Uterus (tissue), 2 donors: Measurements from ENCODE around the gene RRP1B.

Experiments used
- POLR2A ChIP-seq, 2 donors: fragments of 450-650 bp; IDR thresholded peaks; one replicate each; pipeline ENCODE4 v1.6.1; 2016; ENCODE audit warnings: antibody characterized with exemption in 2 of 2, mild to moderate bottlenecking in 1 of 2, moderate library complexity in 1 of 2
- TF ChIP-seq, protein P1 (sequence below), 4 experiments: fragments of 200-600 bp in 2 of 4; fragments of 450-650 bp in 2 of 4; sonication (generic) in 2 of 4; IDR thresholded peaks; one replicate each; pipeline ENCODE4 v1.5.1; 2016 to 2019; ENCODE audit warnings: antibody characterized with exemption in 4 of 4, mild to moderate bottlenecking in 2 of 4, moderate library complexity in 1 of 4

GRCh38 chr21:43731891-43732711 lies 72.7 kb downstream of the RRP1B start:
- TF ChIP-seq, protein P1, sequence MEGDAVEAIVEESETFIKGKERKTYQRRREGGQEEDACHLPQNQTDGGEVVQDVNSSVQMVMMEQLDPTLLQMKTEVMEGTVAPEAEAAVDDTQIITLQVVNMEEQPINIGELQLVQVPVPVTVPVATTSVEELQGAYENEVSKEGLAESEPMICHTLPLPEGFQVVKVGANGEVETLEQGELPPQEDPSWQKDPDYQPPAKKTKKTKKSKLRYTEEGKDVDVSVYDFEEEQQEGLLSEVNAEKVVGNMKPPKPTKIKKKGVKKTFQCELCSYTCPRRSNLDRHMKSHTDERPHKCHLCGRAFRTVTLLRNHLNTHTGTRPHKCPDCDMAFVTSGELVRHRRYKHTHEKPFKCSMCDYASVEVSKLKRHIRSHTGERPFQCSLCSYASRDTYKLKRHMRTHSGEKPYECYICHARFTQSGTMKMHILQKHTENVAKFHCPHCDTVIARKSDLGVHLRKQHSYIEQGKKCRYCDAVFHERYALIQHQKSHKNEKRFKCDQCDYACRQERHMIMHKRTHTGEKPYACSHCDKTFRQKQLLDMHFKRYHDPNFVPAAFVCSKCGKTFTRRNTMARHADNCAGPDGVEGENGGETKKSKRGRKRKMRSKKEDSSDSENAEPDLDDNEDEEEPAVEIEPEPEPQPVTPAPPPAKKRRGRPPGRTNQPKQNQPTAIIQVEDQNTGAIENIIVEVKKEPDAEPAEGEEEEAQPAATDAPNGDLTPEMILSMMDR (IDR thresholded peaks at IDR 0.05) = no peak
- no peak for TF ChIP-seq POLR2A (IDR thresholded peaks at IDR 0.05)
